Activated T-cell treated with anti-CD3 and anti-CD28 coated beads, Interleukin-2, amount 50 U/mL, for 24 hours (primary cell): Measurements from ENCODE around the gene PXK.
"Not testable (repeated sequence)": the region's sequence is repeated elsewhere in the genome, so short reads cannot be mapped to it uniquely, and the experiment has no call there.

ENCODE experiments used
- DNase-seq: peaks from one replicate; pipeline ENCODE4 v3.0.0-alpha.2; 2020
- H3K27ac Mint-ChIP-seq: 2 replicates; pipeline ENCODE4 v1.8.0; 2020; ENCODE audit warnings: mild to moderate bottlenecking, mixed read lengths
- H3K27me3 Mint-ChIP-seq: 2 replicates; pipeline ENCODE4 v1.8.0; 2020; ENCODE audit warnings: mixed read lengths
- H3K36me3 Mint-ChIP-seq: 2 replicates; pipeline ENCODE4 v1.8.0; 2020; ENCODE audit warnings: low read depth, mixed read lengths
- H3K4me1 Mint-ChIP-seq: 2 replicates; pipeline ENCODE4 v1.8.0; 2020; ENCODE audit warnings: low read depth, mixed read lengths
- H3K4me3 Mint-ChIP-seq: 2 replicates; pipeline ENCODE4 v1.8.0; 2020; ENCODE audit warnings: mild to moderate bottlenecking, moderate library complexity, mixed read lengths
- H3K9me3 Mint-ChIP-seq: 2 replicates; pipeline ENCODE4 v1.8.0; 2020; ENCODE audit warnings: mixed read lengths

PXK gene

GRCh38 chr3:58331593-58332152 lies 1.0 kb upstream of the PXK start:
- no peak for DNase-seq
- Mint-ChIP-seq H3K27me3 (no peaks in the 10 kb centered on the region), H3K27ac (peak overlapping the region; percentile 81), H3K36me3 (peaks cover 20% of the 10 kb centered on the region), H3K4me1 (peaks cover 40% of the 10 kb centered on the region), H3K4me3 (peak overlapping the region; percentile 38), H3K9me3 (no peaks in the 10 kb centered on the region)

- peaks cover 31% of the 10 kb centered on the region for H3K36me3 Mint-ChIP-seq
- H3K27ac Mint-ChIP-seq: peak overlapping the region; percentile 96
- peak overlapping the region; percentile 98 for H3K4me3 Mint-ChIP-seq
- no peaks in the 10 kb centered on the region for H3K27me3 Mint-ChIP-seq
- H3K9me3 Mint-ChIP-seq: no peaks in the 10 kb centered on the region
- DNase-seq: peak; percentile 57
- peaks cover 39% of the 10 kb centered on the region for H3K4me1 Mint-ChIP-seq
Observed at GRCh38 chr3:58333206-58334012, 717 bp downstream of the PXK start.

- peak overlapping the region; percentile 98 for H3K4me3 Mint-ChIP-seq
- peak overlapping the region; percentile 96 for H3K27ac Mint-ChIP-seq
- H3K27me3 Mint-ChIP-seq: no peaks in the 10 kb centered on the region
- peaks cover 34% of the 10 kb centered on the region for H3K36me3 Mint-ChIP-seq
- no peaks in the 10 kb centered on the region for H3K9me3 Mint-ChIP-seq
- DNase-seq: no peak
- peaks cover 39% of the 10 kb centered on the region for H3K4me1 Mint-ChIP-seq
Observed at GRCh38 chr3:58334013-58334321, 1.3 kb downstream of the PXK start.

DNA sequence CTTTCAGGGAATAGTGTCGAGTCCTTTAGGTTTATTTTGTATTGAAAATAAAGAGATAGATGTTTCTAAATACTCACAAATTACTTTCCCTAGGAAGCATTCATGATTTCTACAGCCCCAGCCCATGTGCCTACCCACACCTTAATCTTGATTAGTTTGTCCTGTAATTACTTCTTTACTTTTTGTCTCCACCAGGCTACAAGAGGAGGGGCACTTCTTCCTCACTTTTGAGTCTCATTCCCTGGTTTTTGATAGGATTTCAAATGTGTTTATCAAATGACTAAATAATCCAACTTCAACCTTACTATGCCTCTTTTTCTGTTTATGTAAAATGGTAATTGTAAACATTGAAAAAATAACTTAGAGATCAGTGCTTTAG lies 1.8 kb downstream of the PXK start:
- H3K27me3 Mint-ChIP-seq: no peaks in the 10 kb centered on the region

GRCh38 chr3:58335652-58335947 lies 2.9 kb downstream of the PXK start:
- H3K4me3 Mint-ChIP-seq: peak overlapping the region; percentile 98
- peaks cover 39% of the 10 kb centered on the region for H3K4me1 Mint-ChIP-seq
- no peaks in the 10 kb centered on the region for H3K27me3 Mint-ChIP-seq
- peaks cover 42% of the 10 kb centered on the region for H3K36me3 Mint-ChIP-seq
- H3K27ac Mint-ChIP-seq: peak overlapping the region; percentile 95
- no peaks in the 10 kb centered on the region for H3K9me3 Mint-ChIP-seq
- no peak for DNase-seq

More for the DNA sequence above, 1.8 kb downstream of the PXK start:
- Mint-ChIP-seq H3K36me3 (peaks cover 40% of the 10 kb centered on the region), H3K4me3 (peak overlapping the region; percentile 98), H3K9me3 (no peaks in the 10 kb centered on the region), H3K27ac (peak overlapping the region; percentile 95), H3K4me1 (peaks cover 39% of the 10 kb centered on the region)
- no peak for DNase-seq

DNA sequence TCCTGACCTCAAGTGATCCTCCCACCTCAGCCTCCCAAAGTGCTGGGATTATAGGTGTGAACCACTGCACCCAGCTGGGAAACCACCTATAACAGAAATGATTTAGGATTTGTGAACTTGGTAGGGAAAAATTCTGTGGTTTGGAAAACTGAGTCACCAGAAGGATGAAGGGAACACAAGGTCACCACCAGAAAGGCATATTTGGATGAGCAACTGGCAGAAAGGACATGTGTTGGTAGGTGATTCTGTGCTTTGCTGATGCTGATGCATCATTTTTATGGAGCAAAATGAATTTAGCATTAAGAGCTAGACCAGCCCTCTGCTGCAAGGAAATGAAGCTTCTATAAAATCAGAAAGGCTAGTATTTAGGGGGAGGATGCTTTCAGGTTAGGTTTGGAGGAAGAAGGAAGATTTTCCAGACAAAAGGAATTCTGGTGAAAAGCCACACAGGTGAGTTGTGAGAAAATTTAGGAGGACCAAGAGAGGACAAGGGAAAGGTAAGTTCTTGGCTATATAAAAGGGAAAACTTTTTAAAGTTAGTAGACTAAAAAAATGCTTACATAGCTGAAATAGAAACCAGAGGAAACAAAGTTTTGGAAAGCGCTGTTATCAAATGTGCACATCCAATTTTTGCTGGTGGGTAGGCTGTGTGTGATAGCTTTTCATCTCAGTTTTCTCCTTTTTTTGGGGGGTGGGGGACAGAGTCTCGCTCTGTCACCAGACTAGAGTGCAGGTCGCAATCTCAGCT lies 3.6 kb downstream of the PXK start:
- Mint-ChIP-seq H3K27me3 (no peaks in the 10 kb centered on the region), H3K4me3 (no peak overlapping the region), H3K36me3 (peaks cover 49% of the 10 kb centered on the region), H3K4me1 (peaks cover 43% of the 10 kb centered on the region), H3K9me3 (no peaks in the 10 kb centered on the region), H3K27ac (peak overlapping the region; percentile 30)
- DNase-seq: no peak

- H3K36me3 Mint-ChIP-seq: peaks cover 56% of the 10 kb centered on the region
- peaks cover 38% of the 10 kb centered on the region for H3K4me1 Mint-ChIP-seq
- H3K27me3 Mint-ChIP-seq: no peaks in the 10 kb centered on the region
- H3K9me3 Mint-ChIP-seq: no peaks in the 10 kb centered on the region
- H3K27ac Mint-ChIP-seq: no peak overlapping the region
- no peak overlapping the region for H3K4me3 Mint-ChIP-seq
- no peak for DNase-seq
Observed at GRCh38 chr3:58337190-58337589, 4.5 kb downstream of the PXK start.

GRCh38 chr3:58339146-58339545 lies 6.5 kb downstream of the PXK start:
- Mint-ChIP-seq H3K4me1 (peaks cover 30% of the 10 kb centered on the region), H3K36me3 (peaks cover 64% of the 10 kb centered on the region)
- H3K9me3 Mint-ChIP-seq, H3K27me3 Mint-ChIP-seq, H3K4me3 Mint-ChIP-seq, H3K27ac Mint-ChIP-seq, DNase-seq: not testable (repeated sequence)

DNA sequence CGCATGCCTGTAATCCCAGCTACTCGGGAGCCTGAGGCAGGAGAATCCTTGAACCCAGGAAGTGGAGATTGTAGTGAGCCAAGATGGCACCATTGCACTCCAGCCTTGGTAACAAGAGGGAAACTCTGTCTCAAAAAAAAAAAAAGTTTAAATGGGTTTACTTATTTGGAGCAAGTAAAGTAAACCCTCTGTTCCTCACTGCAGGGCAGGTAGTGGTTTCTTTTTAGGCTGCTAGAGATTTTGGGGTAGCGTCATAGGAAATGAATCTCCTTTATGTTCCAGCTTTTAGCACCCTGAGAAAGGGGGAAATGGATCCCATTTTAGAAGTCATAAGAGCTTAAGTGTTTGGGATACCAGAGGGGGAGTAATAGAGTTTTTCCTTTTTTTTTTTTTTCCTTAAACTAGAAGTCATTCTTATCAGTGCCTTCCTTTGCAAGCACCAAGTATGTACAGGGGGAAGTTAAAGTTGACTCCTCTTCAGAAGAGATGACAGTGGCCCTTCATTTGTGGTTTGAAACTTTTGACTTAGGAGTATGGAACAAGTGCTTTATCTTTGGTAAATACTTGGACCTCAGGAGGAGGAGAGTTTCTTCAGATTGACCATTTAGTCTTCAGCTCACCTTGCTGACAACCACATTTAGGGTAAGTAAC lies 8.0 kb downstream of the PXK start:
- Mint-ChIP-seq H3K36me3 (peaks cover 62% of the 10 kb centered on the region), H3K9me3 (no peaks in the 10 kb centered on the region), H3K4me3 (no peak overlapping the region), H3K4me1 (peaks cover 19% of the 10 kb centered on the region), H3K27ac (no peak overlapping the region), H3K27me3 (no peaks in the 10 kb centered on the region)
- DNase-seq: no peak

GRCh38 chr3:58341376-58341775 lies 8.7 kb downstream of the PXK start:
- Mint-ChIP-seq H3K36me3 (peaks cover 57% of the 10 kb centered on the region), H3K9me3 (no peaks in the 10 kb centered on the region), H3K4me1 (peaks cover 20% of the 10 kb centered on the region), H3K27ac (no peak overlapping the region), H3K27me3 (no peaks in the 10 kb centered on the region), H3K4me3 (no peak overlapping the region)
- DNase-seq: no peak

GRCh38 chr3:58342676-58343075 lies 10.0 kb downstream of the PXK start:
- Mint-ChIP-seq H3K27ac (no peak overlapping the region), H3K27me3 (no peaks in the 10 kb centered on the region), H3K9me3 (no peaks in the 10 kb centered on the region), H3K4me1 (peaks cover 25% of the 10 kb centered on the region), H3K4me3 (no peak overlapping the region), H3K36me3 (peaks cover 53% of the 10 kb centered on the region)
- no peak for DNase-seq

DNA sequence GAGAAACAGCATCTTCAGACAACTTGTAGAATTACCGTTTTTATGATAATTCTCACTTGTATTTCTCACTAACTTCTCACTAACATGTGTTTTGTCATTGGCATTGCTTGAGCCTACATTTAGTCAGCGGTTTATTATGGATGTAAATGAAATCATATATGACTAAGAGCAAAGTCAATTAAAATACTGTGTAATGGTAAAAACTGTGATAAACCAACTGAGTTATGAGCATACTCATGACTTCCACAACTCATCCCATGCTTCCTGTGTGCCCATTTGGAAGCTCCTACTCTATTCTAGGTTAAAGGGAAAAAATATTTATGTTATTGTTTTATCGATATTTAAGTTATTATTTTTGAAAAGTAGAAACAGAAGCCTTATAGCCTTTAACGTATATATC lies 12.8 kb downstream of the PXK start:
- Mint-ChIP-seq H3K36me3 (peaks cover 60% of the 10 kb centered on the region), H3K27ac (peak overlapping the region; percentile 74), H3K9me3 (no peaks in the 10 kb centered on the region), H3K4me1 (peaks cover 40% of the 10 kb centered on the region), H3K4me3 (no peak overlapping the region), H3K27me3 (no peaks in the 10 kb centered on the region)
- no peak for DNase-seq

- no peak for DNase-seq
- Mint-ChIP-seq H3K4me1 (peaks cover 41% of the 10 kb centered on the region), H3K27ac (peak overlapping the region; percentile 74), H3K36me3 (peaks cover 51% of the 10 kb centered on the region), H3K27me3 (no peaks in the 10 kb centered on the region), H3K9me3 (no peaks in the 10 kb centered on the region), H3K4me3 (no peak overlapping the region)
Observed at GRCh38 chr3:58346368-58346767, 13.7 kb downstream of the PXK start.

DNA sequence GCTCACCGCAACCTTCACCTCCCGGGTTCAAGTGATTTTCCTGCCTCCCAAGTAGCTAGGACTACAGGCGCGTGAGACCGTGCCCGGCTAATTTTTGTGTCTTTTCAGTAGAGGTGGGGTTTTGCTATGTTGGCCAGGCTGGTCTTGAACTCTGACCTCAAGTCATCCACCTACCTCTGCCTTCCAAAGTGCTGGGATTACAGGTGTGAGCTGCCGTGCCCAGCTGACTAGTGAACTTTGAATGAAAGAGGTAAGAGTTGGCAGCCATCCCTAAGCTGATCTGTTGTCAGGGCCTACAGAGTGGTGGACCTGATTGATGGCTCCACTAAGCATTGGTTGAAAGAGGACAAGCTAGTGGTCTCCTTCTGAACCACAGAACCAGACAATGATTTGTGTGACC lies 15.3 kb downstream of the PXK start:
- Mint-ChIP-seq H3K27ac (no peak overlapping the region), H3K36me3 (peaks cover 48% of the 10 kb centered on the region), H3K9me3 (no peaks in the 10 kb centered on the region), H3K4me1 (peaks cover 52% of the 10 kb centered on the region), H3K4me3 (no peak overlapping the region), H3K27me3 (no peaks in the 10 kb centered on the region)
- DNase-seq: no peak
